Memory B cell (primary cell): Measurements from ENCODE around the gene FAF1.
"Not testable (repeated sequence)": the region's sequence is repeated elsewhere in the genome, so short reads cannot be mapped to it uniquely, and the experiment has no call there.

Experiments
- ATAC-seq: fragments of 150-1000 bp; cut with Tn5 transposase; 2 replicates; pipeline ENCODE4 v1.10.0; 2021; ENCODE audit warnings: low read depth, mild to moderate bottlenecking, moderate library complexity
- DNase-seq, 2 donors: peaks; one replicate each; pipeline ENCODE4 v3.0.0; 2022; ENCODE audit warnings: low spot score in 2 of 2
- H3K27ac Mint-ChIP-seq: one replicate; pipeline ENCODE4 v1.8.0; 2022; ENCODE audit warnings: mild to moderate bottlenecking, moderate library complexity, mixed read lengths
- H3K27me3 Mint-ChIP-seq: one replicate; pipeline ENCODE4 v1.8.0; 2022; ENCODE audit warnings: mixed read lengths
- H3K36me3 Mint-ChIP-seq: one replicate; pipeline ENCODE4 v1.8.0; 2022; ENCODE audit warnings: mild to moderate bottlenecking, mixed read lengths
- H3K4me1 Mint-ChIP-seq: one replicate; pipeline ENCODE4 v1.8.0; 2022; ENCODE audit warnings: mixed read lengths
- H3K4me3 Mint-ChIP-seq: one replicate; pipeline ENCODE4 v1.8.0; 2022; ENCODE audit warnings: mild to moderate bottlenecking, moderate library complexity, mixed read lengths
- H3K9me3 Mint-ChIP-seq: one replicate; pipeline ENCODE4 v1.8.0; 2022; ENCODE audit warnings: mixed read lengths

FAF1 gene

GRCh38 chr1:50822035-50822776 is 137.9 kb downstream of the FAF1 start:
- Mint-ChIP-seq H3K9me3 (no peaks in the 10 kb centered on the region), H3K4me3 (no peak overlapping the region), H3K4me1 (peaks cover 2% of the 10 kb centered on the region), H3K27ac (no peak overlapping the region), H3K36me3 (peaks cover 5% of the 10 kb centered on the region), H3K27me3 (no peaks in the 10 kb centered on the region)
- ATAC-seq (no peak), DNase-seq (no peak)

- peaks cover 2% of the 10 kb centered on the region for H3K4me1 Mint-ChIP-seq
- no peak for ATAC-seq
These were observed 139.5 kb downstream of the FAF1 start for GRCh38 chr1:50820545-50820944.

GRCh38 chr1:50812346-50812745 is 147.7 kb downstream of the FAF1 start:
- Mint-ChIP-seq H3K27me3 (no peaks in the 10 kb centered on the region), H3K4me1 (peaks cover 16% of the 10 kb centered on the region), H3K27ac (no peak overlapping the region), H3K9me3 (peaks cover 14% of the 10 kb centered on the region), H3K36me3 (peaks cover 33% of the 10 kb centered on the region), H3K4me3 (no peak overlapping the region)
- DNase-seq (no peak), ATAC-seq (no peak)

More at GRCh38 chr1:50820545-50820944, 139.5 kb downstream of the FAF1 start:
- no peaks in the 10 kb centered on the region for H3K9me3 Mint-ChIP-seq
- peaks cover 8% of the 10 kb centered on the region for H3K36me3 Mint-ChIP-seq
- no peak overlapping the region for H3K27ac Mint-ChIP-seq
- no peak for DNase-seq
- no peak overlapping the region for H3K4me3 Mint-ChIP-seq
- no peaks in the 10 kb centered on the region for H3K27me3 Mint-ChIP-seq

- ATAC-seq (no peak), DNase-seq (no peak)
- H3K27me3 Mint-ChIP-seq = no peaks in the 10 kb centered on the region
- peaks cover 21% of the 10 kb centered on the region for H3K9me3 Mint-ChIP-seq
- peaks cover 36% of the 10 kb centered on the region for H3K36me3 Mint-ChIP-seq
- H3K4me3 Mint-ChIP-seq = no peak overlapping the region
- H3K27ac Mint-ChIP-seq = no peak overlapping the region
- H3K4me1 Mint-ChIP-seq = peaks cover 16% of the 10 kb centered on the region
These were observed 151.8 kb downstream of the FAF1 start for GRCh38 chr1:50808296-50808695.

- H3K27me3 Mint-ChIP-seq = no peaks in the 10 kb centered on the region
- H3K4me3 Mint-ChIP-seq = no peak overlapping the region
- peak overlapping the region; percentile 6 for H3K27ac Mint-ChIP-seq
- H3K9me3 Mint-ChIP-seq = no peaks in the 10 kb centered on the region
- H3K4me1 Mint-ChIP-seq = peaks cover 9% of the 10 kb centered on the region
- ATAC-seq = no peak
- DNase-seq = no peak
- H3K36me3 Mint-ChIP-seq = peaks cover 8% of the 10 kb centered on the region
These were observed 163.8 kb downstream of the FAF1 start for GRCh38 chr1:50796272-50796671.

- no peaks in the 10 kb centered on the region for H3K27me3 Mint-ChIP-seq
- DNase-seq (no peak), ATAC-seq (no peak)
- peaks cover 8% of the 10 kb centered on the region for H3K36me3 Mint-ChIP-seq
- no peak overlapping the region for H3K4me3 Mint-ChIP-seq
- H3K9me3 Mint-ChIP-seq = no peaks in the 10 kb centered on the region
- H3K4me1 Mint-ChIP-seq = peaks cover 6% of the 10 kb centered on the region
- H3K27ac Mint-ChIP-seq = no peak overlapping the region
These were observed 166.5 kb downstream of the FAF1 start for GRCh38 chr1:50793521-50793920.

GRCh38 chr1:50787266-50787665 is 172.8 kb downstream of the FAF1 start:
- H3K4me3 Mint-ChIP-seq = no peak overlapping the region
- ATAC-seq = no peak

GRCh38 chr1:50783286-50783685 is 176.8 kb downstream of the FAF1 start:
- peaks cover 1% of the 10 kb centered on the region for H3K9me3 Mint-ChIP-seq
- DNase-seq (no peak), ATAC-seq (no peak)
- no peaks in the 10 kb centered on the region for H3K27me3 Mint-ChIP-seq
- peaks cover 19% of the 10 kb centered on the region for H3K4me1 Mint-ChIP-seq
- no peak overlapping the region for H3K4me3 Mint-ChIP-seq
- peaks cover 23% of the 10 kb centered on the region for H3K36me3 Mint-ChIP-seq
- H3K27ac Mint-ChIP-seq = no peak overlapping the region

More at GRCh38 chr1:50787266-50787665, 172.8 kb downstream of the FAF1 start:
- no peak overlapping the region for H3K27ac Mint-ChIP-seq
- DNase-seq = no peak
- peaks cover 1% of the 10 kb centered on the region for H3K9me3 Mint-ChIP-seq
- H3K4me1 Mint-ChIP-seq = peaks cover 6% of the 10 kb centered on the region
- H3K36me3 Mint-ChIP-seq = peaks cover 9% of the 10 kb centered on the region
- no peaks in the 10 kb centered on the region for H3K27me3 Mint-ChIP-seq

- ATAC-seq (no peak), DNase-seq (no peak)
- H3K9me3 Mint-ChIP-seq = peaks cover 1% of the 10 kb centered on the region
- peak overlapping the region; percentile 67 for H3K27ac Mint-ChIP-seq
- no peaks in the 10 kb centered on the region for H3K27me3 Mint-ChIP-seq
- no peak overlapping the region for H3K4me3 Mint-ChIP-seq
- peaks cover 22% of the 10 kb centered on the region for H3K36me3 Mint-ChIP-seq
- peaks cover 19% of the 10 kb centered on the region for H3K4me1 Mint-ChIP-seq
These were observed 179.3 kb downstream of the FAF1 start for GRCh38 chr1:50780797-50781196.

GRCh38 chr1:50779801-50780200 is 180.3 kb downstream of the FAF1 start:
- H3K9me3 Mint-ChIP-seq = no peaks in the 10 kb centered on the region
- H3K27ac Mint-ChIP-seq = peak overlapping the region; percentile 67
- peaks cover 19% of the 10 kb centered on the region for H3K4me1 Mint-ChIP-seq
- ATAC-seq = peak; percentile 70
- peaks cover 21% of the 10 kb centered on the region for H3K36me3 Mint-ChIP-seq
- H3K27me3 Mint-ChIP-seq = no peaks in the 10 kb centered on the region
- peak in 1 of 2 donors; percentile 9 for DNase-seq
- H3K4me3 Mint-ChIP-seq = no peak overlapping the region

GRCh38 chr1:50775740-50776139 is 184.3 kb downstream of the FAF1 start:
- Mint-ChIP-seq H3K36me3 (peaks cover 18% of the 10 kb centered on the region), H3K9me3 (no peaks in the 10 kb centered on the region), H3K27me3 (no peaks in the 10 kb centered on the region), H3K27ac (no peak overlapping the region), H3K4me3 (no peak overlapping the region), H3K4me1 (peaks cover 16% of the 10 kb centered on the region)
- ATAC-seq (no peak), DNase-seq (no peak)

GRCh38 chr1:50774759-50775351 is 185.2 kb downstream of the FAF1 start:
- no peak overlapping the region for H3K4me3 Mint-ChIP-seq
- peaks cover 13% of the 10 kb centered on the region for H3K4me1 Mint-ChIP-seq
- no peaks in the 10 kb centered on the region for H3K27me3 Mint-ChIP-seq
- DNase-seq = peak in 1 of 2 donors; percentile 25
- ATAC-seq = no peak
- no peaks in the 10 kb centered on the region for H3K9me3 Mint-ChIP-seq
- H3K36me3 Mint-ChIP-seq = peaks cover 10% of the 10 kb centered on the region
- no peak overlapping the region for H3K27ac Mint-ChIP-seq

GRCh38 chr1:50766688-50767087 is 193.4 kb downstream of the FAF1 start:
- ATAC-seq (no peak), DNase-seq (no peak)
- H3K27me3 Mint-ChIP-seq = no peaks in the 10 kb centered on the region
- H3K27ac Mint-ChIP-seq = peak overlapping the region; percentile 7
- H3K4me1 Mint-ChIP-seq = peaks cover 18% of the 10 kb centered on the region
- peaks cover 3% of the 10 kb centered on the region for H3K9me3 Mint-ChIP-seq
- H3K36me3 Mint-ChIP-seq = peaks cover 16% of the 10 kb centered on the region
- H3K4me3 Mint-ChIP-seq = no peak overlapping the region

GRCh38 chr1:50756543-50756942 is 203.5 kb downstream of the FAF1 start:
- DNase-seq, H3K27me3 Mint-ChIP-seq, ATAC-seq, H3K9me3 Mint-ChIP-seq, H3K4me3 Mint-ChIP-seq, H3K27ac Mint-ChIP-seq, H3K4me1 Mint-ChIP-seq: not testable (repeated sequence)
- H3K36me3 Mint-ChIP-seq = peaks cover 30% of the 10 kb centered on the region

GRCh38 chr1:50754764-50755163 is 205.3 kb downstream of the FAF1 start:
- not testable (repeated sequence) for H3K27ac Mint-ChIP-seq, ATAC-seq

More at GRCh38 chr1:50754764-50755163, 205.3 kb downstream of the FAF1 start:
- not testable (repeated sequence) for H3K4me3 Mint-ChIP-seq, H3K27me3 Mint-ChIP-seq, DNase-seq, H3K4me1 Mint-ChIP-seq, H3K9me3 Mint-ChIP-seq
- H3K36me3 Mint-ChIP-seq = peaks cover 21% of the 10 kb centered on the region
